Skeletal muscle satellite cell (primary cell): ENCODE results near the gene PSMD1. TPM values are rescaled to one million over a fixed set of nuclear protein-coding genes. Genes with fewer than 3 reads are reported as not detected.

Source experiments
- small RNA-seq: library from RNA; depleted of rRNA; stranded (forward); fragments of <200 nt; gene quantifications from one replicate; pipeline ENCODE3, GENCODE V24; 2012

The PSMD1 gene

Small RNAs within 50 kb of the gene (small RNA-seq; reads per million reads assigned to genes)
- gene RNU1-93P = not detected
